Stimulated activated CD4-positive, alpha-beta T cell treated with anti-CD3 and anti-CD28 coated beads, Interleukin-15, amount 100 ng/mL, for 48 hours (primary cell): ENCODE results near the gene DGKZ.

Experiments used
- DNase-seq, 2 donors: peaks; one replicate each; pipeline ENCODE4 v3.0.0-alpha.2; 2020; ENCODE audit warnings: low read depth in 2 of 2

Gene DGKZ

DNA sequence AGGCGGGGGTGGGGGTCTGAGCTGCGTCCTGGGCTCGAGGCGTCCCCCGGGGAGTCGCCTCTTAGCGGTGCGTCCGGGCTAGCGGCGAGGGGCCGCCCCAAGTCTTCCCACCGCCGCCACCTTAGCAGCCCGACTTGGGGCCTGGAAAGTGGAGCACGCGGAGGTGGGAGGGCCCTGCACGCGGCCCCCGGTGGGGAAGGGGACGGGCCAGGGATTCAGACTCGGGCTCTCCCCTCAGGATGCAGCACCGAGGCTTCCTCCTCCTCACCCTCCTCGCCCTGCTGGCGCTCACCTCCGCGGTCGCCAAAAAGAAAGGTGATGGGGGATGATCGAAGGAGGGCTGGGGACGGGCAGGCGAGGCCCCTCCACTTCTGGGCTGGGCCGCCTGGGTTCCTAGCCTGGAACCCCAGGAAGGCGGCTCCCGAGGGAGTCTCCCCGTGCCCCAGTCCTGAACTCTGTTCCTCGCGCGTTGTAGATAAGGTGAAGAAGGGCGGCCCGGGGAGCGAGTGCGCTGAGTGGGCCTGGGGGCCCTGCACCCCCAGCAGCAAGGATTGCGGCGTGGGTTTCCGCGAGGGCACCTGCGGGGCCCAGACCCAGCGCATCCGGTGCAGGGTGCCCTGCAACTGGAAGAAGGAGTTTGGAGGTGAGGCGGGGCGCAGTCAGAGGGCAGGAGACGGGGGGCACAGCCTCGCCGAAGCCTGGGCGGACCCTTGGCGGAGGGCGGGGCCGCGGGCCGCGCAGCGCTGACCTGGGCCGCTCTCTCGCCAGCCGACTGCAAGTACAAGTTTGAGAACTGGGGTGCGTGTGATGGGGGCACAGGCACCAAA lies 34.8 kb downstream of the DGKZ start:
- DNase-seq: no peak

- no peak for DNase-seq
Observed at GRCh38 chr11:46382646-46383403, 35.6 kb downstream of the DGKZ start.

GRCh38 chr11:46383404-46383758 lies 36.1 kb downstream of the DGKZ start:
- DNase-seq: no peak

- no peak for DNase-seq
Observed at GRCh38 chr11:46383974-46384701, 36.9 kb downstream of the DGKZ start.

GRCh38 chr11:46385169-46386004 lies 38.1 kb downstream of the DGKZ start:
- DNase-seq: no peak

DNA sequence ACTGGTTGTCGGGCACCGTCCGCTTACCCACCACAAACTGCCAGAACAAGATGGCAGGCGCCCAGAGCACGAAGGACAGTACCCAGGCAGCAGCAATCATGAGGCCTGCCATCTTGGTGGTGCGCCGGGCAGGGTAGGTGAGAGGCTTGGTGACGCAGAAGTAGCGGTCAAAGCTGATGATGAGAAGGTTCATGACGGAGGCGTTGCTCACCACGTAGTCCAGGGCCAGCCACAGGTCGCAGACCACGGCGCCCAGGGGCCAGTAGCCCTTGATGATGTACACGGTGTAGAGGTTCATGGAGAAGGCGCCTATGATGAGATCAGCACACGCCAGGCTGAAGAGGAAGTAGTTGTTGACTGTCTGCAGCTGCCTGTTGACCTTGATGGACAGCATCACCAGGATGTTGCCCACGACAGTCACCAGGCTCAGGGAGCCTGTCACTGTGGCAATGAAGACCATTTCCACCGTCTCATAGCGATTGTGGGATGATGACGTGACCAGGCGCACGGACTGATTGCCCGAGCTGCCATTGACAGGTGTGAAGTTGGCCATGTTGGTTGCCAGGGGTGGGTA lies 38.8 kb downstream of the DGKZ start:
- DNase-seq: no peak

DNA sequence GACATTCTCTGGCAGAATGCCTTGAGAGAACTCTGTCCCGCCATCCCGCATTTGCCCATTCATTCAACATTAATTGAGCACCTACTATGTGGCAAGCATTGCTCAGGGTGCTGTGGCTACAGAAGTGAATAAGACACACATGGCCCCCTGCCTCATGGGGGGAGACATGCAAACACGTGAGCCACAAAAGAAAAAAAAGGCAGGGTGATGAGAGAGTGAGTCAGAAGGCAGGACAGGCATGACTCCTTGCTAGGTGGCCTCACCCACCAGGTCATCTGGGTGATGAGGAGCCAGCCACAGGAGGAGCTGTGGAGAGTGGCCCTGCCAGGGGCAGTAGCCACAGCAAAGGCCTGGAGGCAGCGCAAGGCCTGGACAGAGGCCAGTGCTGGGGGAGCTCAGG lies 39.4 kb downstream of the DGKZ start:
- no peak for DNase-seq

- no peak for DNase-seq
Observed at GRCh38 chr11:46387456-46387855, 40.2 kb downstream of the DGKZ start.

DNA sequence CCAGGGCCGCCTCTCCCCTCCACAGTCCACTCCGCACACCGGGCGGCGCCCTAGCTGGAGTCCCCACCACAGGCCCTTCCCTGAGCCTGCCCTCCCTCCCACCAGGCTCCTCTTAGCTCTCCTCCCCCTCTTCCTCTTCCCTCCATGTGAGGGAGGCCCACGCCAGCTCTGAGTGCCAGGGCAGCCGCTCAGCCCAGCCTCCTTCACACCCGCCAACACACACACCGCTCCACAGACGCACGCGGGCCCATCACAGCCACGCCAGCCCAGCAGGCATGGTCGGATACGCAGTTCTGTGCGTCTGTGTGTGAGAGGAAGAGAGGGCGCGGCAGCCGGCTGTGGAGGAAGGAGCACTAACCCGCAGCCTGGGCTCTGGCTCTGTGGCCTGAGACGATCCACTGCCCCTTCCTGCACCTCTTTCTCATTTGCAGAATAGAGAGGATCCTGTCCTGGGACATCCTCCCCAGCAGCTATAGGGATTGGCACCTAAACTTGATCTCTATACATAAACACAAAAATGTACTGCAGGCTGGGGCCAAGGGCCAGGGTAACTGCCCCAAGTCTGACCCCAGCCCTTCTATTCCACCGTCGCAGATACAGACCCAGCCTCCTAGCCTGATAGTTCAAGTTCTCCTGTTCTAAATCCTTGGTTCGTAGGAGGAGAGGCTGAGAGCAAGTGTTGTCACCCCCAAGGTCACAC lies 40.8 kb downstream of the DGKZ start:
- no peak for DNase-seq

DNA sequence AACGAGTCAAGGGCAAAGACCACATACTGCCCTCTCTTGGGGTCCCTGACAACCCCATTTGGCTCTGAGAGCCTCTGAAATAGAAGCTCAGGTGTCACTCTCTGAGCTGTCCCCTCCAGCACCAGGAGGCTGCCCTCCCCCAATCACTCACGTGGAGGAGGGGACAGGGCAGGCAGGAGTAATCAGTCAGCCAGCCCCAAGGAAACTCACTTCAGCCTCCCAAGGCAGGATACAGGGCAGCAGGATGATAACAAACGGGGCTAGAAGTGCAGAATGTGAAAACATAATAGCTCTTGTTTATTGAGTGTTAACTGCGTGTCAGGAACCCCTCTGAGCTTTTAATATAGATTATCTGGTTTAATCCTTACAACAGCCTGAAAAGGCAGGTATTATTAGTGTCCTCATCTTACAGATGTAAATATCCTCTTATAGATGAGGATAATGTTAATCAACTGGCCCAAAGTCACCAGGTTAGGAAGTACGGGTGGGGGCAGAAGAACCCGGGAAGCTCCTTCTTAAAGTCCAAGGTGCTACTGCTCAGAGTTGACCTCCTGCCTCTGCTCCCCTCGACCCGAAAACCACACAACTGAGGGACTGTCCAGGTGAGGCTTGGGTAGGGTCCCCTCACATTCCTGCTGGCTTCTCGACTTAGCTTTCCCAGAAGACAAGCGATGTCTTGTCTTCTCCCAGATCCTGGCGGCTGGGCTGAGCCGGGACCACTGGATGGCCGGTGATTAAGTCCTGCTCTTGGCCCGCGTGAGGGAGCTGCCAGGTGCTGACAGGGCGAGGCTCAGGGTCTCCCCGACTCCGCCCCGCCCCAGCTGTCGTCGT lies 41.6 kb downstream of the DGKZ start:
- DNase-seq: no peak

DNA sequence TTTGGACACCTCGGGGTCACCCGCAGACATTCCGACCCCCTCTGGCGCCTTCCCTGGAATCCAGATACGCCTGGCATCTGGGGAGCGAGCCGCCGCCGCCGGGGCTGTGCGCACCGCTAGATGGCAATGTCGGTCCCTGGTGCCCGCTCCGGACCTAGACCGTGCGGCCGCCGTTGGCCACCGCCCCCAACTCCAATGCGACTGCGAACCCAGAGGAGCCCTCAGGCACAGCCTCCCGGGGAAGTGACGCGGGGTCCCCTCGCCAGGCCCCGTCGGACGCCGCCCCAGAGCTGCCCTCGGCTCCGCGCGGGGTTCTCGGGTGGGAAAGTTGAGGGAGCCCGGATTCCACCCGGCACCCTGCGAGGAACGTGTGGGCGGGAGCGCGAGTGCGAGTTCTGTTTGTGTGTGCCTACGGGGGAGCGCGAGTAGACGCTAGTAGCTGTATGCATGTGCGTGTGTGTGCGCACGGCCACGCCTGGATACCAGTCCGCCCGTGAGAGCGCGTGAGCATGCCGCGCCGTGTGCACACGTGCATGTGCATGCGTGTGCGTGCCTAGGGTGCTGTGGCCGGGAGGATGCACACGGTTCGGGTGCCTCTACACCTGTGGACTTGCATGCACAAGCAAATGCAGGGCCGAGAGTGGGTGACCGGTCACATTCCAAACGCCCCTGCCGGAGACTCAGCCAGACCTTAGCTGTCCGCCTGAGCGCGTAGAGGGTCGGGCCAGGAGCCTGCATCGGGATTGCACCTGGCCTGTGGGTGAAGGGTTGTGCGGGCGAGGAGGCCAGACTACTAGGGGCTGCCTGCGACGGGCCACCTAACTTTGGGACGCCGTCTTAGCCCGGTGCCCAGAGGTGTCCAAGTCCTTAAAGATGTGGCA lies 42.4 kb downstream of the DGKZ start:
- peak; percentile 43 to 51 for DNase-seq

DNA sequence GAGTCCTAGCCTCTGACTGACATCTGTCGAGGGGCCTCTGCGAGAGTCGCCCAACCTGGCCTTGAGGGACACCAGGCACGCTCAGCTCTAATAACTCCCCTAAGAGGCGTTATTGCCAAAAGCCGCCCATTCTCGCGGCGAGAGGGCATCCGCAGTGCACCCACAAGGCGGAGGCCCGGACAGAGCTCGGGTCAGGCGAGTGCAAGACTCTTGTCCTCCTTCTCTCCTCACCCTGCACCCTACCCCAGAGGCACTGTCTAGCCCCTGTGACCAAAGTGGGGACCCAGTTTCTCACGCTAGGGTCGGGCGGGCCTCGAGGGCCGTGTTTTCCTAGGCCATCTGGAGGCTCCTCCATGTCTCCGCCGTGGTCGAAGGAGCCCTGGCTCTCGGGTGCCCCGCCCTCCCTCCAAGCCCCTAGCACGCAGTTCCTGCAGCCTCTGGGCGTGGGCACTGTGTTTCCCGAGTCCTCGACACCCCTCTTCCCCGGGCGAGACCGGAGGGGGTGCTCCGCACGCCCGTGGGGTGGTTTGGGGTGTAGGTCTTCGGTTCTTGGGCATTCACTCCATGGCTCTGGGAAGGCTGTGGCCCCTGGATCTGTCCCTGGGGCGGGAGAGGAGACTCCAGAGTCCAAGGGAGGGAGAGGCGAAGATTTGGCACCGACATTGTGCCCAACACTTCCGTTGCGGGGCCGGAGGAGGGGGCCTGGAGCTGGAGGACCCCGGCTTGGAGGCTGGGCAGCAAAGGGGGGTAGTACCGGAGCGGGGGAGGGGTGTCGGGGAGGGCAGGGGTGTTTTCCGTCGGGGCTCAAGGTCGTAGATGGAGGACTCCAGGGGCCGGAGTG lies 43.3 kb downstream of the DGKZ start:
- no peak for DNase-seq

DNA sequence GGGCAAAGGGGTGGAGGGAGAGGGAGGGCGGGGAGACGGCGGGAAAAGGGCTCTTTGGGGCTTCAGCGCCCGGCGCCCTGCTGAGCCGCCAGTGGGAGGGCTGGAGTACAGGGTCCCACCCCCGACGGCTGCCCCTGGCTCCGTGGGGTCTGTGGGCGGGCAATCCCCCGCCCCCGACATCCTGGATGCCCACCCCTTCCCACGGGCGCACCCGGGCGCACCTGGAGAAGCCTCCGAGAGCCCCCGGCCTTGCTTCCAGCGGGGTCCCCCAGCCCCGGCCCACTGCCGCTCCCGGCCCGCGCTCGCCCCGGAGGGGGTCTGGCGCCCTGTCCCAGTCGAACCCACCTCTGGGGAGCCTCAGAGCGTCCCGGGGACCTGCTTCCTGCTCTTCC lies 43.9 kb downstream of the DGKZ start:
- no peak for DNase-seq

DNA sequence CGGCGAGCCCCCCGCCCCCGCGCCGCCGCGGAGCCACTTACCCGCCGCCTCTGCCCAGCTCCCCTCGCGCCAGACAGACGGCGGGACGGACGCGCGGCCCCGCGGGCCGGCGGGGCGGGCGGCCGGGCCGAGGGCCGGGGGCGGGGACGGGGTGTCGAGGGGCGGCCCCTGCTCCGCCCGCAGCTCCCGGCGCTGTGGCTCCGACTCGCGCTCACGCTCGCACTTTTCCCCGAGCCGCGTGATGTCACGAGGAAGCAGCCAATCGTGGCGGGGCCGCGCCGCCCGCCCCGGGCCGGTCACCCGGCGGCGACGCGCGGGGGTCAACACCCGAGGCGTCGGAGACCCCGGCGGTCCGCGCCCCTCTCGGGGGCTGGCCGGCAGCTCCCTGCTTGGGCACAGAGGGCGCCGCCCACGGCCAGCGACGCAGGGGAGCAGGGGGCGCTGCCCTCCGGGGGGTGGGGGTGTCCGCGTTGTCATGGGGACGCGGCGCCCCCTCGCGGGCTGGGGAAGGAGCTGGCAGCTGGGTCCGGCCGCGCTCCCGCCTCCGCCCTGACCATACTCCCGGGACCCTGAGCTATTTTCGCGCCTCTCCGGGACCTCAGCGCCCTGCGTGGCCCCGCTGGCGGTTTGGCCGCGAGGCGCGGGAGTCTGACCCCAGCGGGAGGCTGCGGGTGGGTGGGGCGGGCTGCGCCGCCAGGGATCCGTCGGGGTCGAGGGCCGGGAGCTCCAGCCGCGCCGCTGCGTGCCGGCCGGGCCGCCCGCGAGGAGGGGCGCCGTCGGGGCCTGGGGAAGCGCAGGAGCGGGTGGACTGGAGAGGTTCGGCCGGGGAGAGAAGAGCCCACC lies 44.5 kb downstream of the DGKZ start, which contains the start of gene CHRM4:
CHRM4 (minus strand) TSS at position 199 of the 843 bp plus-strand sequence. CDS start 5,219 bp downstream, outside the sequence.
- no peak for DNase-seq

GRCh38 chr11:46392421-46393230 lies 45.4 kb downstream of the DGKZ start:
- DNase-seq: peak; percentile 49 to 69

DNA sequence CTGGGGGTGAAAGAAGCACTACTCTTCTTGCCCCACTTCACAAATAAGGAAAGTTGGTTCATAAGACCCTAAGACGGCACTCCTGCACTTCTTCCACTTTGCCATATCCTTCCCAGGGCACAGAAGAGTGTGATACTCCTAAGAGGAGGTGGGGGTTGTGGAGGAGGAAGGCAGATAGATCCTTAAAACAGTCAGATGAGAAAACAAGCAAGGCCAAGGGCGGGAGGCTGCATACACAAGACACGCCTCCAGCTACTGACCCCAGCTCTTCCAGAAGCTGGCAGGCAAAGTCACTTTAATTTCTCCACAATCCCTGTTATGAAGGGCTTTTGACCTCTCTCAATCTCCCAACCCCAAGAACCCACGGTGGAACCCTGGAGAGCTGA lies 46.0 kb downstream of the DGKZ start:
- no peak for DNase-seq
